DND-41 (cell line): Measurements from ENCODE around the gene SYNDIG1.
"Not testable (repeated sequence)": the region's sequence is repeated elsewhere in the genome, so short reads cannot be mapped to it uniquely, and the experiment has no call there.

Experiments
- EZH2 ChIP-seq: IDR thresholded peaks from 3 replicates; pipeline ENCODE4 v1.6.1; 2012; ENCODE audit warnings: borderline replicate concordance, low read depth, mild to moderate bottlenecking, moderate library complexity, low read length, inconsistent platforms; ENCODE audit not compliant: severe bottlenecking
- TF ChIP-seq, protein P1 (sequence below): IDR thresholded peaks from 2 replicates; pipeline ENCODE4 v1.5.1; 2012; ENCODE audit warnings: borderline replicate concordance, low read length, moderate library complexity, mild to moderate bottlenecking; ENCODE audit not compliant: poor library complexity, severe bottlenecking; ENCODE audit errors: extremely low read depth

DNA sequence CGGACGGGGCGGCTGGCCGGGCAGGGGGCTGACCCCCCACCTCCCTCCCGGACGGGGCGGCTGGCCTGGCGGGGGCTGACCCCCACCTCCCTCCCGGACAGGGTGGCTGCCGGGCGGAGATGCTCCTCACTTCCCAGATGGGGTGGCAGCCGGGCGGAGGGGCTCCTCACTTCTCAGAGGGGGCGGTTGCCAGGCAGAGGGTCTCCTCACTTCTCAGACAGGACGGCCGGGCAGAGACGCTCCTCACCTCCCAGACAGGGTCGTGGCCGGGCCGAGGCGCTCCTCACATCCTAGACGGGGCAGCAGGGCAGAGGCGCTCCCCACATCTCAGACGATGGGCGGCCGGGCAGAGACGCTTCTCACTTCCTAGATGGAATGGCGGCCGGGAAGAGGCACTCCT, 156.7 kb downstream of the SYNDIG1 start:
- TF ChIP-seq EZH2 = not testable (repeated sequence)
- TF ChIP-seq, protein P1, sequence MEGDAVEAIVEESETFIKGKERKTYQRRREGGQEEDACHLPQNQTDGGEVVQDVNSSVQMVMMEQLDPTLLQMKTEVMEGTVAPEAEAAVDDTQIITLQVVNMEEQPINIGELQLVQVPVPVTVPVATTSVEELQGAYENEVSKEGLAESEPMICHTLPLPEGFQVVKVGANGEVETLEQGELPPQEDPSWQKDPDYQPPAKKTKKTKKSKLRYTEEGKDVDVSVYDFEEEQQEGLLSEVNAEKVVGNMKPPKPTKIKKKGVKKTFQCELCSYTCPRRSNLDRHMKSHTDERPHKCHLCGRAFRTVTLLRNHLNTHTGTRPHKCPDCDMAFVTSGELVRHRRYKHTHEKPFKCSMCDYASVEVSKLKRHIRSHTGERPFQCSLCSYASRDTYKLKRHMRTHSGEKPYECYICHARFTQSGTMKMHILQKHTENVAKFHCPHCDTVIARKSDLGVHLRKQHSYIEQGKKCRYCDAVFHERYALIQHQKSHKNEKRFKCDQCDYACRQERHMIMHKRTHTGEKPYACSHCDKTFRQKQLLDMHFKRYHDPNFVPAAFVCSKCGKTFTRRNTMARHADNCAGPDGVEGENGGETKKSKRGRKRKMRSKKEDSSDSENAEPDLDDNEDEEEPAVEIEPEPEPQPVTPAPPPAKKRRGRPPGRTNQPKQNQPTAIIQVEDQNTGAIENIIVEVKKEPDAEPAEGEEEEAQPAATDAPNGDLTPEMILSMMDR = not testable (repeated sequence)
